Amniotic stem cell (primary cell): ENCODE measurements around the gene GTF2F2.
"Not testable (repeated sequence)": the region's sequence is repeated elsewhere in the genome, so short reads cannot be mapped to it uniquely, and the experiment has no call there.

Experiments
- DNase-seq: peaks from one replicate; lab custom pipeline; 2025; lab: John Stamatoyannopoulos, UW

Gene GTF2F2

GRCh38 chr13:45218689-45219088 is 98.4 kb downstream of the GTF2F2 start:
- no peak for DNase-seq

DNA sequence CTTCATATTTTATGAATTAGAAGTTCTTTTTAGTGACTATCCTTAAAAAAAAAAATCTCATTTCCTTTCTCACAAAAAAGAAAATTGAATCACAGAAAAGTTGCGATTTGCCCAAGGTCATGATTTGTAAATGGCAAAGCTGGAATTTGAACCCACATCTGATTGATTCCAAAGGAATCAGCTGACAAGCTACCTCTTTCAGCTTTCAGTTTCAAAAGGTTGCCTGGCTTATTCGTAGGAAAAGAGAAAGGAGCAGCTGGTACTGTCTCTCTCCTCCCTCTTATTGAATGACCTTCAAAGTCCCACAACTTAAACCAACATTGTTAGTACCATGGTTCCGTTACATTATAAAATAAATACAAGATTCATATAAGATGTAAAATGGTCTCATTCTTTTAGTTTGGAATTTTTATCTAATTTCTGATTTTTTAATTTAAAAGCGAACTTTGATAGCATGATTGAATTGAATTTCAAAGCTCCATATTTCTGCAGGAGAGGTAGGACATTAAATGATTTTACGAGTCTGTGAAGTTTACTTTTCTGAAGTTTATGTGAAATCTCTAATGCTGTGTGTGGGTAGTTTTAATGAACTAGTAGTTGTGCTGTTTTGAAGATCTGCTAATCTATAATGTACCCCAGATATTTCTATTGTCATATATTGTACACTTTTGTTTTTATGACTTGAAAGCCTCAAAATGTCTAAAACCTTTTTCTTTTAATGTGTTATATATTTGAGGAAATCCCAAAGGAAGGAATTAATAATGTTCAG is 99.0 kb downstream of the GTF2F2 start:
- DNase-seq: no peak

GRCh38 chr13:45219938-45220375 is 99.6 kb downstream of the GTF2F2 start:
- no peak for DNase-seq

DNA sequence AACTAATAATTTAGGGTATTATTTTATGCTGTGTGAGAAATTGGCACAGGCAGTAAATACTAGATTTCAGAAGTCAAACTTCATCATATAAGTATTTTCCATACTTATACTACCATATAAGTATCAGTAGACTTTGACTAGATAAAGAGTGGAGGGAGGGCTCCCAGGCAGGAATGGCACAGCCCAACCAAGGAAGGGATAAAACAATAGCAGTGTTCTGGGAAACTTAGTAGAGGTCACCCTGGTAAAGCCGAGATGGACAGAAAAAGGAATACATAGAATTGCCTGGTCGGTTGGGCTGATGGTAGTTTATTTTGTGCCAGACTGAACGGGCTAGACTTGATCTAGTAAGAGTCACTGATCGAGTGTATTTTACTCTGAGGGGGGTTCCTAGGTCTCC is 100.1 kb downstream of the GTF2F2 start:
- no peak for DNase-seq

- no peak for DNase-seq
Measured at GRCh38 chr13:45222516-45222915, 102.2 kb downstream of the GTF2F2 start.

- no peak for DNase-seq
Measured at GRCh38 chr13:45222919-45223318, 102.6 kb downstream of the GTF2F2 start.

DNA sequence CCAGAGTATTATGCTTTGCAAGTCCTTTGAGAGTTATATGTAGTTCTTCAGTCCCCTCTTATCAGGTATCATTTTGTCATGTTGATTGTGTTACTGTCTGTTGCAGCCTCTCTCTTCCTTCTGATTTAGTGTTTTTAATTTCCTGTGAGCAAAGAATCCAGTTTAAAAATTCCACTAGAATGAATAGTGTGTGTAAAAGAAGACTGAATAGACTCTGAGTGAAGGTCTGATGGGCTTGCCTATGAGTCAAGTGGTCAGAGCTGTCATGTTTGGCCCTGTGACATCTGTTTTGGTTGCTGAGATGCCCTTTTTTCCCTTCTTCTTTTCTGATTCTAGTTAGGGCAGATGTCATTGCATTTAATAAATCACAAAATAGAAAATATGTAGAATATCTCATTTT is 103.9 kb downstream of the GTF2F2 start:
- no peak for DNase-seq

DNA sequence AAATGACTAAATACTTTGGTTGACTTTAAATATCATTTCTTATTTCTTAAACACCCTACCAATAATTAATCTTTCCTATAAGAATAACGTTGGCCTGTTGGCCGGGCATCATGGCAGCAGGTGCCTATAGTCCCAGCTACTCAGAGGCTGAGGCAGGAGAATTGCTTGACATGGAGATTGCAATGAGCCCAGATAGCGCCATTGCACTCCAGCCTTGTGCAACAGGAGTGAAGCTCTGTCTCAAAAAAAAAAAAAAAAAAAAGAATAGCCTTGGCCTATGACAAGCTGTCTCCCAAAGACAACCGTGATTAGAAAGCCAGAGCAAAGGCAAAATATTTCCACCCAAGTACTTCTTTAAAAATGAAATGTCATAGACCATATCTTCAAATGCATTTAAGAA is 105.1 kb downstream of the GTF2F2 start:
- no peak for DNase-seq

- DNase-seq: no peak
Measured at GRCh38 chr13:45226024-45226423, 105.7 kb downstream of the GTF2F2 start.

GRCh38 chr13:45228002-45228401 is 107.7 kb downstream of the GTF2F2 start:
- no peak for DNase-seq

- DNase-seq: no peak
Measured at GRCh38 chr13:45229172-45229571, 108.9 kb downstream of the GTF2F2 start.

- DNase-seq: no peak
Measured at GRCh38 chr13:45231305-45231704, 111.0 kb downstream of the GTF2F2 start.

- no peak for DNase-seq
Measured at GRCh38 chr13:45231722-45232121, 111.4 kb downstream of the GTF2F2 start.

GRCh38 chr13:45232591-45232990 is 112.3 kb downstream of the GTF2F2 start:
- no peak for DNase-seq

- no peak for DNase-seq
Measured at GRCh38 chr13:45238945-45239795, 118.9 kb downstream of the GTF2F2 start.

DNA sequence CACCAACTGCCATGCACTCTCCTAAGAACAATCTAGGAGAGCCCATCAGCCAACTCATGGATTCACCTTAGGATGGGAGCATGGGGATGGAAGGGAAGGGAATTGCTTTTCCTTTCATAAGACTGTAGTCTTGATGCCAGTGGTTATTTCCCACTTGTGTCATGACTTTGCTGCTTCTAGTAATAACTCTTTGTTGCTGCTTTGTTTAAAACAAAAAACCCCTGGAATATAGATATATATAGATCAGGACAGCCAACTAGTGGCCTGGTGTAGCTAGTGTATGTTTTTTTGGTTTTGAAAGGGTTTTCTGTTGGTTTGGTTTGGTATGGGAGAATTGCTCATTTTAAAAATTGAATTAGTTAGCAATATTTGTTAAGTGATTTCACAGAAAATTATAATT is 119.8 kb downstream of the GTF2F2 start:
- no peak for DNase-seq

DNA sequence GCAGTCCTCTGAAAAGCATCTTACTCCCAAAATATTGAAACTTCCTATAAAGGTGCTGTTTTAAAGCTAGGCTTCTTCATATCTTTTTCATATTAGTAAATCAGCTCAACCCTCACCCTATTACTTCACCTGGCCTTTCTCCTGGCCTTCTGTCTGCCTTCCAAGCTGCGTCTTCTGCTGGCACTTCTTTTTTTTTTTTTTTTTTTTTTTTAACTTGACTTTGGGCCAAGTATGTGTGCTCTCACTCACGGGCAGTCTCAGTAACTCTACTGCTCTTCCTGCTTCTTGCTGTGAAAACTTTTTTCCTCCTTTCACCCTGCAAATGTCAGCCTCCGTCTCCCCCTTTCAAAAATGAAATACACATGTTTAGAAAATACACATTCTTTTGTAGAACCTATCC is 121.8 kb downstream of the GTF2F2 start:
- DNase-seq: no peak

GRCh38 chr13:45242524-45242923 is 122.2 kb downstream of the GTF2F2 start:
- DNase-seq: no peak

DNA sequence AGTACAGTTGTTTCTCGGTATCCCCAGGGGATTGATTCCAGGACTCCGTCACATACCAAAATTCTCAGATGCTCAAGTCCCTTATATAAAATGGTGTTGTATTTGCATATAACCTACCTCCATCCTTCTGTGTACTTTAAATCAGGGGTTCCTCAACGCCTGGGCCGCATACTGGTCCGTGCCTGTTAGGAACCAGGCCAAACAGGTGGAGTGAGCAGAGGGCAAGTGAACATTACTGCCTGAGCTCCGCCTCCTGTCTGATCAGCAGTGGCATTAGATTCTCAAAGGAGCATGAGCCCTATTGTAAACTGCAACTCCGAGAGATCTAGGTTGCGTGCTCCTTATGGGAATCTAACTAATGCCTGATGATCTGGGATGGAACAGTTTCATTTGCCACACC is 122.8 kb downstream of the GTF2F2 start:
- no peak for DNase-seq

DNA sequence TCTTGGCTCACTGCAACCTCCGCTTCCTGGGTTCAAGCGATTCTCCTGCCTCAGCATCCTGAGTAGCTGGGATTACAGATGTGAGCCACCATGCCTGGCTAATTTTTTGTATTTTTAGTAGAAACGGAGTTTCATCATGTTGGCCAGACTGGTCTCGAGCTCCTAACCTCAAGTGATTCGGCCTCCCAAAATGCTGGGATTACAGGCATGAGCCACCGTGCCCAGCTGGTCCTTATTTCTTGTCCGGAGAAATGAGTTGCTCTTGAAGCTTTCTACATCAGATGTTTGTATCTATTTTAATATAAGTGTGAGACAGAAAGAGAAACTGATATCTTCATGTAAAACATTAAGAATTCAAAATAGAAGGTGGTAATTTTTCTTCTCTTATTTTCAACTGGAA is 124.4 kb downstream of the GTF2F2 start:
- DNase-seq: not testable (repeated sequence)

- no peak for DNase-seq
Measured at GRCh38 chr13:45249662-45250061, 129.4 kb downstream of the GTF2F2 start.

DNA sequence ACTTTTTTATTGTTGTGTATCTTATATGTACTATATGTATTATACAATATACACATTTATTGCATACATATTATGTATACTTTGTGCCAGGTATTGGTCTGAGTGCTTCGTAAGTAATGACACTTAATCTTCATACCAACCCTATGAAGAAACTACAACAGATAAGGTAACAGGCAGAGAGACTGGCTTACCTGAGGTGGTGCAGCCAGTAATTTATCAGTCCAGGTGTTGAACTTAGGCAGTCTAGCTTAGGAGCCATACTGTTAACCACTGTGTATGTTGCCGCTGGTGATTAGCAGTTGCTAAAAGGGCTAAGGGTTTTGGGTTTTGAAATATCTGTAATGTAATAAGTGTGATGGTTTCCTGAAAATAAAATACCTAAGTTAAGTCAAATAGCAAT is 134.1 kb downstream of the GTF2F2 start:
- no peak for DNase-seq

DNA sequence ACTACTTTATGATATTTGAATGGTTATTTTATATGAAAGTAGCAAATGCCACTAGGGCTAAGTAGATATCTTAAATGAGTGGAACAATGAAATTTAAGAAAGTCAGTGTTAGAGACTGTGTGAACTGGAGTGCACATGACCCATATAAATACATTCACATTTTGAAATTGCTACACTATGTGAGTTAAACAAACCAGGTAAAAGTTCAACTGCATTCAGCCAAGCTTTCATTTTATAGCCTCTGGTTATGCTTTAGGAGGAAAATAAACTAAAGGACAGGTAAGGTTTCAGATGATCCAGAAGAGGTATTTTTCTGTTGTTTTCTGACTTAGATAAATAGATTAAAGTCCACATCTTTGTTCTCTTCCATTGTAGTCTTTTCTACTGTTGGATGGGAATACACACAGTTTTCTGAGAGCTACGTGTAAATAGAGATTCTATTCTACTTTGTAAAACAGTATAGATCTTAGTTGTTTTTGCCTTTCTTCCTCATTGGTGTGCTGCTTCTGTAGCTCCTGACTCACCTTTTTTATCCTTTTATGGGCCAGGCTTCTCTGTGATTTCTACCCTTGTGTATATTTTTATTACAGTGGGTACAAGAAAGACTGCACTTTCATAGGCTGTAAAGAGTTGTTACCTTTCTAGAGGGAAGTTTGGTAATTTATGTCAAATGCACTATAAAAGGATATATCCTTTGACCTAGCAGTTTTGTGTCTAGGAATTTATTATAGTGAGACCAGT is 135.1 kb downstream of the GTF2F2 start:
- DNase-seq: no peak
